Stimulated activated naive CD4-positive, alpha-beta T cell treated with Interleukin-2 at 50 U/mL for 16 hours (primary cell): ENCODE results near the gene EIF4EBP3.

Experiments used
- DNase-seq: peaks from one replicate; lab custom pipeline; 2025; lab: John Stamatoyannopoulos, UW

The EIF4EBP3 gene

DNA sequence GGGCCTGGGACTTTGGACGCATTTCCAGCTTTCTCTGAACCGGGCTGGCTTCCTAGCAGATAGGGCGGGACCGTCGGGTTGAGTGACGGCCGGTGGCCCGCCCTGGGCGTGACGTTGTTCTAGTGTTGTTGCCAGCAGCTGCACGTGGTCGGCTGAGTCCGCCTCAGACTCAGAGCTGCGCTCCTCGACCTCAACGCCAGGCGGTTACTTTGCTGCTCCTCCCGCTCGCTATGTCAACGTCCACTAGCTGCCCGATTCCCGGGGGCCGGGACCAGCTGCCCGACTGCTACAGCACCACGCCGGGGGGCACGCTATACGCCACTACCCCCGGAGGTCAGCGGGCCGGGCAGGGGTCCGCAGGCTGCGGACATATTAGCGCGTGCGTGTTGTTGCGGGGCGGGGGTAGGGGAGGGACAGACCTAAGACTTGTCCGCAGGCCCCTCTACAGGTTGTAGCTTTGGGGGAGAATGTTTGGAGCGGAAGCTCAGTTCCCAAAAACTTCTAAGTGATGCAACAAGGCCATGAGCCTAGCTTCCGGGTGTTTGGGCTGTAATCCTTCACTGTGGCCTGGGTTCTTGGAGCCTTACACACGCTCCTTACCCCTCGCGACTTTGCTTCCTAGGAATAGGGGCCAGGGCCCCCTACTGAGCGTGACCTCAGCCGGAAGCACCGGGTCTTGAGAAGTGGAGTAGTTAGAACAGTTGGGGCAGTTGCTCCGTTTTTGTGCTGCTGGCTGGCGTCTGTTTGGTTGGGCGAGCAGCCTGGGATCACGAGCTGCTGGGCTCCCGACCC lies at the start of gene EIF4EBP3:
EIF4EBP3 (plus strand) TSS at position 155 of the 792 bp plus-strand sequence; CDS start at position 231, 76 bp downstream.
- DNase-seq, result peak; percentile 82

DNA sequence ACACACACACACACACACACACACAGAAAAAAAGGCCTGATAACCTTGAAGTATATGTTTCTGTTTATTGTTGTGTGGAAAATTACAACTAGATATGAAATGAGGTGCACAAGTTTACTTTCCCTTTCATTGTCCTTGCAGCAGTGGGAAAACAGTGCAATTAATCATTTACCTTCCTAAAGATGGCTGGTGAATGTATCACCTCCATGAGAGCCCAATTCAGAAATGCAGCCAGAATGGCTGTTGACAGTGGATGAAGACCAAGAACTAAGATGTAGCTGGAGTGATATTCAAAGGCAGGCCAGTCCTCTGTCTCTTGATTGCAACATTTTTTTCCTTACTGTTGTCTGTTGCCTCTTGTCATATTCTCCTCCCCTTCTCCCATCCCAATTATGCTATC lies 49.6 kb upstream of the EIF4EBP3 start:
- DNase-seq, result no peak

GRCh38 chr5:140498591-140498990 lies 48.9 kb upstream of the EIF4EBP3 start:
- no peak for DNase-seq

- DNase-seq, result no peak
Measured at GRCh38 chr5:140502834-140503233, 44.6 kb upstream of the EIF4EBP3 start.

- no peak for DNase-seq
Measured at GRCh38 chr5:140509898-140510297, 37.6 kb upstream of the EIF4EBP3 start.

DNA sequence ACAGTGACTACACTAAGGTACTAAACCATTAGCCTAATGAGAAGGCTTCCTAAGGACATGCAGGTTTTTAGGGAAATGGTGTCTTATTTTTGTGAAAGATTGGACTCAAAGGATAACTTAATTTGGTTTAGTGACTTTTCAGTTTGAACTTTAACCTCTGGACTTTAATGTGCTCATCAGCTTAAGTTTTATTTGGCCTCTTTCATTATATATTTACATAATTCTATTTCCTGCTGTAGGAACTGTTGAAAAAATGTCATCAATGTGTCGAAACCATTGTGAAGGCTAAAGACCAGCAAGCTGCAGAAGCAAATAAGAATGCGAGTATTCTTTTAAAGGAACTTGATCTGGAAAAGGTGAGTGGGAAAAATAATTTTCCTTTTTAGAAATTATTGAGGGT lies 34.3 kb upstream of the EIF4EBP3 start:
- DNase-seq, result no peak

DNA sequence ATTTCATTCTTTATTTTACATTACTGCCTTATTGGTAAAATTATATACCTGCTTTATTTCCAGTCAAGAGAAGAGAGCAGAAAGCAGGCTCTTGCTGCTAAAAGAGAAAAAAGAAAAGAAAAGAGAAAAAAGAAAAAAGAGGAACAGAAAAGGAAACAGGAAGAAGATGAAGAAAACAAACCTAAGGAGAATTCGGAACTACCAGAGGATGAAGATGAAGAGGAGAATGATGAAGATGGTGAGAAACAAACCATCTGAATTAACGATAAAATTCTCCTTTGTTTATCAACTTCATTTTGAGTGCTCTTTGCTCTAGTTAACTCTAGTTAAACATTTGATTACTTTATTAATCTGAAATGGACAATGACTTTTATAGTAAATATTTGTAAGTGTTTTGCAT lies 23.5 kb upstream of the EIF4EBP3 start:
- DNase-seq, result no peak

DNA sequence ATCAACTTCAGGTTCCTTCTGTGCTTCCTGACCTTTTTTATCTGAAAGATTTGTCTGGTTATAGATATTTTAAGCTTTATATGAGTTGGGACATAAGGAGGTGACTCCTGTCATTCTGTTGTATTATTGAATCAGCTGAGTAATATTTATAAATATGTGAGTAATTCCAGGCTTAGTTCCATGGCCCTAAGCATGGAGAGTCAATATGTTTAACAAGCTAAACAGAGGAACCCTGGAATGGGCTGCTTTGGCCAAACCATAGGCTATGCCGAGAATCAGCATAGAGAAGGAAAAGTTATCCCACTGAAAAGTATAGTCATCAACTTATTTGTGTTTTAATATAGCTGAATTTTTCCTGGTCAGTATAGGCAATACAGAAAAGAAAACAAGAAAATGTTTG lies 7.2 kb upstream of the EIF4EBP3 start:
- no peak for DNase-seq

DNA sequence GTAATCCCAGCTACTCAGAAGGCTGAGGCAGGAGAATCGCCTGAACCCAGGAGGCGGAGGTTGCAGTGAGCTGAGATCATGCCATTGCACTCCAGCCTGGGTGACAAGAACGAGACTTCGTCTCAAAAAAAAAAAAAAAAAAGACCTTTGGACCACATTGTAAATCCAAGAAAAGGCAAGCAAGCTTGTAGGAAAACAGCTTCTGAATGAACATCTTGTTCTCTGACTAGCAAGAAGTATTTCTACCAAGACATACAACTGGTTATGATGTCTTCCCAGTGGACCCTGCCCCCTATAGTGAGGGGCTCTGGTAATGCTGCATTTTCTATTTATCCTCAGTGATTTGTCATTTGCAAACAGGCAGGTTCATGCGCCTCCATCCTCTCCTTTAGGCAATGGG lies 4.5 kb upstream of the EIF4EBP3 start:
- no peak for DNase-seq

GRCh38 chr5:140544986-140545385 lies 2.5 kb upstream of the EIF4EBP3 start:
- DNase-seq, result no peak

DNA sequence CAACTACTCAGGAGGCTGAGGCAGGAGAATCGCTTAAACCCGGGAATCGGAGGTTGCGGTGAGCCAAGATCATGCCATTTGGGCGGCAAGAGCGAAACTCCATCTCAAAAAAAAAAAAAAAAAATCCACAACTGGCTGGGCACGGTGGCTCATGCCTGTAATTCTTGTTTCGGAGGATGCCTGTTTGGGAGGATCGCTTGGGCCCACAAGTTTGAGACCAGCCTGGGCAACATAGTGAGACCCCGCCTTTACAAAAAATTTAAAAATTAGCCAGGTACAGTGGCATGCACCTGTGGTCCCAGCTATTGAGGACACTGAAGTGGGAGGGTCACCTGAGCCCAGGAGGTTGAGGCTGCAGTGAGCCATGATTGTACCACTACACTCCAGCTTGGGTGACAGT lies 1.9 kb upstream of the EIF4EBP3 start:
- no peak for DNase-seq

GRCh38 chr5:140546851-140547507 lies 483 bp upstream of the EIF4EBP3 start:
- no peak for DNase-seq

DNA sequence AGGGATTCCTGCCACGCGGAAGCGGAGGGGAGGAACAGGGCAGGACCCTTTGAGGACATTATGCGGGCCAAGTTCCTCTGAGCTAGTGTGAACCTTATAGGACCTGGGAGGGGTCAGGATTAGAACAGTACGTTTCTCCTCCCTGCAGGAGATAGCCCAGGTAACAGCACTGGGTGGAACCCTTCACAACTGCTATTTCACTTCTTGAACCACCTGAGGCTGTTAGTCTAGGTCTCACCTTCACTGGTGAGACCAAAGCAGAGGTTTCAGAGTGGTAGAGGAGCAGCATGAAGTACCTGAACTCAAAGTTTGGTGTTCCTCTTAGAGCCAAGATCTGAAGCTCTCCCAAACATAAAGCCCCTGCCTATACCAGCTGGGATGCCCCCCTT lies 832 bp downstream of the EIF4EBP3 start:
- DNase-seq, result no peak

DNA sequence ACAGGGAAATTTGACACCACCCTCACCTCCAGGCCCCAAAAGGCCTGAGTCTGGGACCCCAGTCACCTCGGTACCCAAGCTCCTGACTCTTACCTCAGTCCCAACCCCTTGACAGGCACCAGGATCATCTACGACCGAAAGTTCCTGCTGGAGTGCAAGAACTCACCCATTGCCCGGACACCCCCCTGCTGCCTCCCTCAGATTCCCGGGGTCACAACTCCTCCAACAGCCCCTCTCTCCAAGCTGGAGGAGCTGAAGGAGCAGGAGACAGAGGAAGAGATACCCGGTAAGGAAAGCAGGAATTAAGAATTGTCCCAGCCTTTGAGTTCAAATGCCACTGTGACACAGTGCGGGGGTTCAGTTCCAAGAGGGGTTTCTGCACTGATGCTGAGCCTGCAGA lies 1.3 kb downstream of the EIF4EBP3 start:
- DNase-seq, result no peak

DNA sequence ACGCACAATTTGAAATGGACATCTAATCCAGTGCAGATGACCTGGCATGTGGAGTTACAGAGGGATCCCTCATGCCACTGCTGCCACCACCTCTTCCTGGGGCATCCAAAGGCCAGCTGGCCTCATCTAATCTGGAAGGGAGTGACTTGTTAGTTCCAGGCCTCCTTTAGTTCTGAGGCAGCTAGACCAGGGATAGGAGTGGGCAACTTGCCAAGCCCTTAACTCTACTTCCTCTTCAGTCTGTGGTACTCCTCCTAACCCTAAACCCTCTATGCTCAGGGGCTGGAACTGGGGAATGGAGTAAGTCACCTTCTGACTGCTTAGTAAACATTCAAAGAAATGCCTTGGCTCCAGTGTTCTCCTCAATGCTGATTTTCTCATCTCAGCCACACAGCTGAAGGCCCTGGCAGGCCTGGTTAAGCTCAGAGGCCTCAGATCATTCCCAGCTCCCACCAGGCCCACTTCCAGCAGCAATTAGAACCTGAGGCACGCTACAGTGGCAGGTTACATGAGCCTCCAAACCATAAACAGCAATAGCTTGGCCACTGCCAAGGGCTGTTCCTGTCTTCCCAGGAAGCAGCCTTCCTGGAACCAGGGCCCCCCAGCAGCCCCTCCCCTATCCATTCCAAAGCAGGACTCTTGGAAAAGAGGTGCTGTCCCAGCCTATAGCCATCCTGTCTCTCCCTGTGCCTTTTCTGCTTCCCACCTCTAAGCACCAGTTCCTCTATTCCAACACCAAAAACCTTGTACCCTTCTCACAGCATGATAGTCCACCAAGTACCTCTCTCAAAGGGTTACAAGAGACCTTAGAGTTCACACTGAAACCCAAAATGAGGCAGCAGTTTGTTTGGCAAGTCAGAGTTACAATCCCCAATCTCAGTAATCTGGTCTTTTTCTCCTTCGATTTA lies 2.0 kb downstream of the EIF4EBP3 start:
- no peak for DNase-seq

DNA sequence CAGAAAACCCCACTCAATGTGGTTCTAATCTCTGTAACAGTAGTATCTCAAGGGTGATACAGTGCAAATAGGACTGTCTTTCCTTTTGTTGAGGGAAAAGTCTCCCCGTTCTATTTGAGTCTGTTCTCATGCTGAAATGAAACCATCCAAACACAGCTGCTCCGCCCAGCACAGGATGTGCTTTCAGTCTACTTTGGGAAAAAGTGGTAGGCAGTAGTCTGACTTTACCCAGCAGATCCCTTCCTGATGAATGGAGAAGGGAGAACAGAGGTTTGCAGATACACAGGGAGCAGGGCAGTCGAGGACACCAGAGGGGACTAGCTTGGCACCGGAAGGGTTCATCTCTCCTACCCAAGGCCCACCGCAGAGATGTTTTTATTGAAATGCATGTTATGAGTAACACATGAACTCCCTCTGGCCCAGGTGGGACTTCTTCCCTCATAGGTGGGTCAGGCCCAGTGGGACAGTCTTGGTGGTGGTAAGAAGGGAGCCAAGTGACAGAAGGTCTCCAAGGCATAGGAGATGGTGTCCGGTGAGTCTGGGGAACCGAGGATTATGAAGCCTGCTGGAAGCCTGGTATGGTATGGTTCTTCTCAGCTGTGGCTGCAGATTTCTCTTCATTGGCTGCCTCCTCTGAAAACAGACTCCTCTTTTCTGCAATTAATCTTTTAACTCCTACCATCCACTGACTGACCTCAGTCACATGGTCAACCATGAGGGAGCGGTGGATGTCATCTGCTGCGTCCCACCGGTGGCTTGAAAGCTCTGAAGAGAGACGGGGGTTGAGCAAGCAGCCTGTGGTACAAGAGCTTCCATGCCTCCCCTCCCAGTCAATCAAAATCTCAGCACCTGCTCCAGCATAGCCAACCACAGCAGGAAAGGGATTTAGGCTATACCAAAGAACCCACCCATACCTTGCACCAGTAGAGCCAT lies 3.0 kb downstream of the EIF4EBP3 start:
- no peak for DNase-seq

DNA sequence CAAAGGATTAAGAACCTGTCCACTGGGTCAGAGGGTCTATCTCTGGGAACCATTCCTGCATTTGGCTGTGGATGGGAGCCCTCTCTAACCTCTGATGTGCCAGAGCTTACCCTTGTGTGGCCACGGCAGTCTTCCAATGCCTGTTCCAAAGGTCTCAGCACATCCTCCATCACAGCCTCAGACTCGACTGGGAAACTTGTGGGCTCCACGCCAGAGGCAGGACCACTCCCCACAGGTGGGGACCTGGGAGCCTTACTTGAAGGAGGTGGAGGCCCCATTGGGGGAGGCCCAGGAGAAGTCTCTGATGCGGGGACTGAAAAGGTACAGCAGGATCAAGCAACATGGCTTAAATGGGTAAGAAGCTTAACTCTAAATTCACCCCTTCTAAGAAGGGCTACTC lies 4.4 kb downstream of the EIF4EBP3 start:
- DNase-seq, result no peak

- no peak for DNase-seq
Measured at GRCh38 chr5:140553657-140554056, 6.2 kb downstream of the EIF4EBP3 start.

DNA sequence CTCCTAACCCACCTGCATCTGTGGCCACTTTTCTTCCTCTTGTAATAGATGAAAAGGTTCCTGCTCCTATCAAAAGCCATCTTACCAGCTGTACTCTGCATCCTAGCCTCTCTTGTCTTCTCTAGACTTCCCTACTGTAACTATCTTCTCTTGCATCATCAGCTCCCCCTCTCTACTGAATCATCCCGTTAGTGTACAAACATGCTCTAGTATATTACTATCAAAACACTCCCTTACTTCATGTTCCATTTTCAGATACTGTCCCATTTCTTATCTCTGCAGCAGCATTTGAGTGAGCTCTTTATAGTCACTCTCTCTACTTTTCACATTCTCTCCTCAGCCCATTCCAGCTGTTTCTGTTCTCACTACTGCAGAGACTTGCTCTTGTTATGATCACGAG lies 7.0 kb downstream of the EIF4EBP3 start:
- no peak for DNase-seq

GRCh38 chr5:140555747-140556312 lies 8.4 kb downstream of the EIF4EBP3 start:
- DNase-seq, result no peak

- DNase-seq, result no peak
Measured at GRCh38 chr5:140556438-140556837, 9.0 kb downstream of the EIF4EBP3 start.
